ENCODE measurements around the gene CNOT11. TPM values are rescaled to one million over a fixed set of nuclear protein-coding genes. Genes with fewer than 3 reads are reported as not detected.
"Not testable (repeated sequence)": the region's sequence is repeated elsewhere in the genome, so short reads cannot be mapped to it uniquely, and the experiment has no call there.

CNOT11 gene
- total and polyA plus RNA-seq, 5 donors, result 26.0 to 60.5 (median 41.0) TPM

- intact Hi-C loops (cut with DNase I), result no loop called here
These were observed 58.4 kb downstream of the CNOT11 start for GRCh38 chr2:101310834-101311695.

DNA sequence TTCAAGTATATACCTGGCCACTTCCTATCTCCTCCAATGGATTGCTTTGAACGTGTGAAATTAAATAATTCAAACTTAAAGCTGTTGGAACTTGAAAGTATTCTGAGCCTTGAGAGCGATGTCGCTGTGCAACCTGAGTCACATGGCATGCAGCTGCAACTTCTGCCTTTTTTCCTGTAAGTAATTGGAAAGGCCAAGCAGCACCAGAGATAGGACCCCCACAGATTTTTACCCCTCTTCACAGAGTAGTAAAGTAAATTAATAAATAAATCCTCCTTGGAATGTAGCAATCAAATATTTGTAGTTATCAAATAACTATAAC is 59.0 kb downstream of the CNOT11 start:
- no peak overlapping the region for H3K27ac ChIP-seq (ENCODE audit: low read length)
- intact Hi-C loops (cut with DNase I), result no loop called here
- 70% methylated on average over 3 of the region's 3 CpGs for WGBS

More at GRCh38 chr2:101310834-101311695, 58.4 kb downstream of the CNOT11 start:
- H3K27me3 ChIP-seq (ENCODE audit: control insufficient read depth, insufficient read depth), result no peaks in the 10 kb centered on the region
- H3K9me3 ChIP-seq (ENCODE audit: control insufficient read depth, low read length), result no peaks in the 10 kb centered on the region
- DNase-seq (no peak), ATAC-seq (no peak)
- 79% methylated on average over 7 of the region's 7 CpGs for WGBS
- peaks cover 3% of the 10 kb centered on the region for H3K4me1 ChIP-seq (ENCODE audit: control insufficient read depth, insufficient read depth, low read length)
- H3K4me3 ChIP-seq (ENCODE audit: low read length), result no peak overlapping the region
- H3K27ac ChIP-seq (ENCODE audit: low read length), result no peak overlapping the region

GRCh38 chr2:101316568-101316967 is 63.9 kb downstream of the CNOT11 start:
- H3K9me3 ChIP-seq (ENCODE audit: control insufficient read depth, low read length); H3K27ac ChIP-seq (ENCODE audit: low read length); intact Hi-C loops (cut with DNase I); H3K4me1 ChIP-seq (ENCODE audit: control insufficient read depth, insufficient read depth, low read length); H3K27me3 ChIP-seq (ENCODE audit: control insufficient read depth, insufficient read depth); H3K4me3 ChIP-seq (ENCODE audit: low read length); DNase-seq; ATAC-seq: not testable (repeated sequence)
- WGBS, result 87% methylated on average over 6 of the region's 6 CpGs

More for the DNA sequence above, 59.0 kb downstream of the CNOT11 start:
- DNase-seq (no peak), ATAC-seq (no peak)
- Histone ChIP-seq H3K4me1 (ENCODE audit: control insufficient read depth, insufficient read depth, low read length) (no peaks in the 10 kb centered on the region), H3K9me3 (ENCODE audit: control insufficient read depth, low read length) (no peaks in the 10 kb centered on the region), H3K4me3 (ENCODE audit: low read length) (no peak overlapping the region), H3K27me3 (ENCODE audit: control insufficient read depth, insufficient read depth) (no peaks in the 10 kb centered on the region)

Small RNAs within 50 kb of the gene (microRNA-seq; reads per million reads assigned to microRNA genes)
- gene MIR5696, result 0.42 to 2.7 reads per million in 2 donors

Other genes starting within 250 kb of the CNOT11 start
- gene TBC1D8, start 101.5 kb upstream of the CNOT11 start, total RNA-seq, result 10 to 100 TPM; 42.3 to 79.5 (median 52.2) TPM
- 36.4 TPM for gene TBC1D8, start 101.5 kb upstream of the CNOT11 start, polyA plus RNA-seq
- 10 to 100 TPM; 18.0 to 40.6 (median 23.2) TPM for gene RNF149, start 55.8 kb downstream of the CNOT11 start, total RNA-seq
- gene RNF149, start 55.8 kb downstream of the CNOT11 start, polyA plus RNA-seq, result 22.7 TPM
- 1 to 10 TPM in 1 of 4 donors, under 1 TPM in 3; 0.17 to 1.0 (median 0.29) TPM for gene CREG2, start 134.6 kb downstream of the CNOT11 start, total RNA-seq
- gene CREG2, start 134.6 kb downstream of the CNOT11 start, polyA plus RNA-seq, result 0.14 TPM
- gene RFX8, start 222.2 kb downstream of the CNOT11 start, total RNA-seq, result 1 to 10 TPM in 1 of 4 donors, under 1 TPM in 3; 0.50 to 1.1 (median 0.62) TPM
- 0.45 TPM for gene RFX8, start 222.2 kb downstream of the CNOT11 start, polyA plus RNA-seq

All from right cardiac atrium (tissue), 5 donors.